IgD-negative memory B cell (primary cell): ENCODE data around the gene LMCD1. TPM values are rescaled to one million over a fixed set of nuclear protein-coding genes. Genes with fewer than 3 reads are reported as not detected.
"Not testable (repeated sequence)": the region's sequence is repeated elsewhere in the genome, so short reads cannot be mapped to it uniquely, and the experiment has no call there.

ENCODE experiments used
- H3K27ac Mint-ChIP-seq, 3 donors: one replicate each; pipeline ENCODE4 v1.8.0; 2020 to 2022; ENCODE audit warnings: mild to moderate bottlenecking in 3 of 3, mixed read lengths in 3 of 3, moderate library complexity in 1 of 3
- H3K27me3 Mint-ChIP-seq: one replicate; pipeline ENCODE4 v1.8.0; 2021; ENCODE audit warnings: mixed read lengths
- H3K36me3 Mint-ChIP-seq: one replicate; pipeline ENCODE4 v1.8.0; 2020; ENCODE audit warnings: mild to moderate bottlenecking, mixed read lengths
- H3K4me1 Mint-ChIP-seq, 3 donors: one replicate each; pipeline ENCODE4 v1.8.0; 2020 to 2022; ENCODE audit warnings: mixed read lengths in 3 of 3, mild to moderate bottlenecking in 1 of 3
- H3K4me3 Mint-ChIP-seq, 4 donors: one replicate each; pipeline ENCODE4 v1.8.0; 2020 to 2022; ENCODE audit warnings: mild to moderate bottlenecking in 4 of 4, mixed read lengths in 4 of 4, moderate library complexity in 3 of 4
- H3K9me3 Mint-ChIP-seq, 3 donors: one replicate each; pipeline ENCODE4 v1.8.0; 2020 to 2021; ENCODE audit warnings: mixed read lengths in 3 of 3, mild to moderate bottlenecking in 1 of 3
- polyA plus RNA-seq: library from polyadenylated mRNA; unstranded; fragments of 300-500 nt; fragmentation: Illumina TruSeq; gene quantifications from one replicate; pipeline ENCODE4 v1.2.3, GENCODE V29; 2021

LMCD1 gene
- polyA plus RNA-seq, 1 donor from 2014 or later = 4.8 TPM

- Mint-ChIP-seq H3K4me3 (no peak overlapping the region), H3K27me3 (no peaks in the 10 kb centered on the region), H3K4me1 (peaks cover 0 to 1% (median 0%) of the 10 kb centered on the region in 3 donors)
Observed at GRCh38 chr3:8565376-8565775, 63.8 kb downstream of the LMCD1 start.

GRCh38 chr3:8567784-8568575 is 66.4 kb downstream of the LMCD1 start:
- no peak overlapping the region for H3K4me3 Mint-ChIP-seq

More at GRCh38 chr3:8565376-8565775, 63.8 kb downstream of the LMCD1 start:
- no peaks in the 10 kb centered on the region for H3K9me3 Mint-ChIP-seq
- H3K27ac Mint-ChIP-seq = peak overlapping the region in 1 of 3 donors; percentile 47
- H3K36me3 Mint-ChIP-seq = peaks cover 7% of the 10 kb centered on the region

GRCh38 chr3:8571256-8571655 is 69.6 kb downstream of the LMCD1 start:
- Mint-ChIP-seq H3K36me3 (peaks cover 12% of the 10 kb centered on the region), H3K27me3 (no peaks in the 10 kb centered on the region), H3K9me3 (no peaks in the 10 kb centered on the region), H3K27ac (no peak overlapping the region), H3K4me3 (peak overlapping the region in 1 of 4 donors; percentile 74), H3K4me1 (peaks cover 7 to 9% (median 8%) of the 10 kb centered on the region in 3 donors)

More at GRCh38 chr3:8567784-8568575, 66.4 kb downstream of the LMCD1 start:
- Mint-ChIP-seq H3K27me3 (no peaks in the 10 kb centered on the region), H3K27ac (no peak overlapping the region), H3K9me3 (no peaks in the 10 kb centered on the region), H3K4me1 (peaks cover 7 to 9% (median 8%) of the 10 kb centered on the region in 3 donors), H3K36me3 (peaks cover 9% of the 10 kb centered on the region)

- H3K4me3 Mint-ChIP-seq = no peak overlapping the region
- H3K4me1 Mint-ChIP-seq = peaks cover 7 to 12% (median 12%) of the 10 kb centered on the region in 3 donors
- no peak overlapping the region for H3K27ac Mint-ChIP-seq
- H3K27me3 Mint-ChIP-seq = no peaks in the 10 kb centered on the region
- no peaks in the 10 kb centered on the region for H3K9me3 Mint-ChIP-seq
- H3K36me3 Mint-ChIP-seq = peaks cover 12% of the 10 kb centered on the region
Observed at GRCh38 chr3:8573342-8573926, 71.8 kb downstream of the LMCD1 start.

GRCh38 chr3:8574040-8574669 is 72.5 kb downstream of the LMCD1 start:
- peaks cover 11 to 14% (median 12%) of the 10 kb centered on the region in 3 donors for H3K4me1 Mint-ChIP-seq
- no peaks in the 10 kb centered on the region for H3K9me3 Mint-ChIP-seq
- peaks cover 9% of the 10 kb centered on the region for H3K36me3 Mint-ChIP-seq
- no peak overlapping the region for H3K4me3 Mint-ChIP-seq
- no peaks in the 10 kb centered on the region for H3K27me3 Mint-ChIP-seq
- no peak overlapping the region for H3K27ac Mint-ChIP-seq

GRCh38 chr3:8574670-8575322 is 73.2 kb downstream of the LMCD1 start:
- H3K36me3 Mint-ChIP-seq = peaks cover 8% of the 10 kb centered on the region
- H3K4me3 Mint-ChIP-seq = no peak overlapping the region
- no peak overlapping the region for H3K27ac Mint-ChIP-seq
- H3K27me3 Mint-ChIP-seq = no peaks in the 10 kb centered on the region
- no peaks in the 10 kb centered on the region for H3K9me3 Mint-ChIP-seq
- H3K4me1 Mint-ChIP-seq = peaks cover 11 to 14% (median 12%) of the 10 kb centered on the region in 3 donors

- Mint-ChIP-seq H3K27me3 (no peaks in the 10 kb centered on the region), H3K36me3 (peaks cover 5% of the 10 kb centered on the region), H3K4me3 (no peak overlapping the region), H3K4me1 (peaks cover 9 to 14% (median 11%) of the 10 kb centered on the region in 3 donors), H3K9me3 (no peaks in the 10 kb centered on the region), H3K27ac (no peak overlapping the region)
Observed at GRCh38 chr3:8575364-8576104, 73.9 kb downstream of the LMCD1 start.

GRCh38 chr3:8576436-8576835 is 74.8 kb downstream of the LMCD1 start:
- Mint-ChIP-seq H3K36me3 (peaks cover 5% of the 10 kb centered on the region), H3K4me1 (peaks cover 3 to 7% (median 6%) of the 10 kb centered on the region in 3 donors), H3K9me3 (no peaks in the 10 kb centered on the region), H3K27me3 (no peaks in the 10 kb centered on the region), H3K27ac (no peak overlapping the region), H3K4me3 (no peak overlapping the region)

GRCh38 chr3:8576841-8577571 is 75.4 kb downstream of the LMCD1 start:
- H3K9me3 Mint-ChIP-seq = no peaks in the 10 kb centered on the region
- H3K4me3 Mint-ChIP-seq = no peak overlapping the region
- no peaks in the 10 kb centered on the region for H3K27me3 Mint-ChIP-seq
- H3K4me1 Mint-ChIP-seq = peaks cover 3 to 6% (median 4%) of the 10 kb centered on the region in 3 donors
- no peak overlapping the region for H3K27ac Mint-ChIP-seq
- H3K36me3 Mint-ChIP-seq = peaks cover 5% of the 10 kb centered on the region

- Mint-ChIP-seq H3K9me3 (no peaks in the 10 kb centered on the region), H3K27ac (no peak overlapping the region), H3K36me3 (peaks cover 3% of the 10 kb centered on the region), H3K4me1 (peaks cover 3 to 6% (median 4%) of the 10 kb centered on the region in 3 donors), H3K27me3 (no peaks in the 10 kb centered on the region), H3K4me3 (no peak overlapping the region)
Observed at GRCh38 chr3:8578282-8578681, 76.7 kb downstream of the LMCD1 start.

GRCh38 chr3:8579096-8579495 is 77.5 kb downstream of the LMCD1 start:
- peaks cover 3 to 6% (median 4%) of the 10 kb centered on the region in 3 donors for H3K4me1 Mint-ChIP-seq
- peak overlapping the region in 1 of 4 donors; percentile 7 for H3K4me3 Mint-ChIP-seq
- H3K9me3 Mint-ChIP-seq = no peaks in the 10 kb centered on the region

GRCh38 chr3:8579943-8580342 is 78.3 kb downstream of the LMCD1 start:
- H3K4me1 Mint-ChIP-seq = peaks cover 3 to 6% (median 4%) of the 10 kb centered on the region in 3 donors
- no peak overlapping the region for H3K27ac Mint-ChIP-seq
- H3K9me3 Mint-ChIP-seq = no peaks in the 10 kb centered on the region
- H3K4me3 Mint-ChIP-seq = no peak overlapping the region
- peaks cover 3% of the 10 kb centered on the region for H3K36me3 Mint-ChIP-seq
- no peaks in the 10 kb centered on the region for H3K27me3 Mint-ChIP-seq

More at GRCh38 chr3:8579096-8579495, 77.5 kb downstream of the LMCD1 start:
- Mint-ChIP-seq H3K27ac (peak overlapping the region in 1 of 3 donors; percentile 46), H3K27me3 (no peaks in the 10 kb centered on the region), H3K36me3 (peaks cover 3% of the 10 kb centered on the region)

- not testable (repeated sequence) for H3K36me3 Mint-ChIP-seq, H3K4me3 Mint-ChIP-seq, H3K27me3 Mint-ChIP-seq, H3K4me1 Mint-ChIP-seq, H3K9me3 Mint-ChIP-seq, H3K27ac Mint-ChIP-seq
Observed at GRCh38 chr3:8580434-8580833, 78.8 kb downstream of the LMCD1 start.

- H3K27ac Mint-ChIP-seq = no peak overlapping the region
- no peaks in the 10 kb centered on the region for H3K36me3 Mint-ChIP-seq
- H3K9me3 Mint-ChIP-seq = no peaks in the 10 kb centered on the region
- no peak overlapping the region for H3K4me3 Mint-ChIP-seq
- H3K4me1 Mint-ChIP-seq = peaks cover 3 to 6% (median 4%) of the 10 kb centered on the region in 3 donors
- no peaks in the 10 kb centered on the region for H3K27me3 Mint-ChIP-seq
Observed at GRCh38 chr3:8581373-8581772, 79.8 kb downstream of the LMCD1 start.
